Osteoblast (primary cell): ENCODE measurements around the gene GPR132. TPM values are rescaled to one million over a fixed set of nuclear protein-coding genes. Genes with fewer than 3 reads are reported as not detected.

Source experiments
- DNase-seq: peaks from one replicate; pipeline ENCODE4 v3.0.0; 2011; ENCODE audit warnings: low spot score, mixed read lengths; ENCODE audit not compliant: insufficient read length; ENCODE audit errors: missing footprints
- H2AFZ ChIP-seq: 2 replicates; pipeline ENCODE4 v1.6.0; 2011; ENCODE audit warnings: mild to moderate bottlenecking, low read length
- H3K27ac ChIP-seq: 2 replicates; pipeline ENCODE4 v1.5.1; 2011; ENCODE audit warnings: mild to moderate bottlenecking, low read depth, low read length, moderate library complexity
- H3K27me3 ChIP-seq: 2 replicates; pipeline ENCODE4 v1.6.0; 2012; ENCODE audit warnings: mild to moderate bottlenecking, control low read depth, inconsistent platforms, low read length, moderate library complexity; ENCODE audit not compliant: insufficient read depth
- H3K36me3 ChIP-seq: 2 replicates; pipeline ENCODE4 v1.5.1; 2011; ENCODE audit warnings: mild to moderate bottlenecking, low read length, control low read depth, moderate library complexity; ENCODE audit not compliant: insufficient read depth
- H3K4me1 ChIP-seq: 2 replicates; pipeline ENCODE4 v1.5.1; 2011; ENCODE audit warnings: mild to moderate bottlenecking, low read length, control low read depth, moderate library complexity; ENCODE audit not compliant: insufficient read depth
- H3K4me2 ChIP-seq: 2 replicates; pipeline ENCODE4 v1.6.0; 2011; ENCODE audit warnings: mild to moderate bottlenecking, low read length; ENCODE audit not compliant: insufficient read depth
- H3K4me3 ChIP-seq: fragments of 200-600 bp; sonication (generic); 3 replicates; pipeline ENCODE4 v1.5.1; 2012; ENCODE audit warnings: mild to moderate bottlenecking, low read length, inconsistent platforms; ENCODE audit not compliant: insufficient read depth
- H3K79me2 ChIP-seq: 2 replicates; pipeline ENCODE4 v1.6.0; 2012; ENCODE audit warnings: mild to moderate bottlenecking, low read length, control low read depth, inconsistent platforms; ENCODE audit not compliant: insufficient read depth
- H3K9me3 ChIP-seq: 2 replicates; pipeline ENCODE4 v1.5.1; 2011; ENCODE audit warnings: low read depth, low read length, control low read depth
- H4K20me1 ChIP-seq: 2 replicates; pipeline ENCODE4 v1.6.0; 2012; ENCODE audit warnings: mild to moderate bottlenecking, low read length, control low read depth; ENCODE audit not compliant: insufficient read depth
- CTCF ChIP-seq: IDR thresholded peaks from 2 replicates; pipeline ENCODE4 v1.5.1; 2011; ENCODE audit warnings: mild to moderate bottlenecking, low read depth, low read length, moderate library complexity; ENCODE audit errors: extremely low read depth
- total RNA-seq: library from RNA; depleted of rRNA; stranded (reverse); fragments of >200 nt; gene quantifications from 2 replicates; pipeline ENCODE4 v1.2.3, GENCODE V29; 2012

Gene GPR132
- total RNA-seq, 1 donor: under 0.01 TPM

- peaks cover 6% of the 10 kb centered on the region for H3K4me1 ChIP-seq
- H3K4me2 ChIP-seq: no peak overlapping the region
- H3K4me3 ChIP-seq: no peak overlapping the region
- H3K79me2 ChIP-seq: no peaks in the 10 kb centered on the region
- no peak for TF ChIP-seq CTCF
- no peak overlapping the region for H3K27ac ChIP-seq
- H4K20me1 ChIP-seq: no peaks in the 10 kb centered on the region
- no peak for DNase-seq
- no peak overlapping the region for H2AFZ ChIP-seq
- H3K9me3 ChIP-seq: no peaks in the 10 kb centered on the region
- H3K36me3 ChIP-seq: no peaks in the 10 kb centered on the region
- peaks cover 14% of the 10 kb centered on the region for H3K27me3 ChIP-seq
Measured at GRCh38 chr14:105070760-105071137, 5.5 kb upstream of the GPR132 start.

- H3K4me3 ChIP-seq: no peak overlapping the region
- H3K79me2 ChIP-seq: no peaks in the 10 kb centered on the region
- peak; percentile 93 for DNase-seq
- H3K27me3 ChIP-seq: peaks cover 11% of the 10 kb centered on the region
- H4K20me1 ChIP-seq: no peaks in the 10 kb centered on the region
- H3K4me2 ChIP-seq: no peak overlapping the region
- no peak overlapping the region for H2AFZ ChIP-seq
- H3K36me3 ChIP-seq: no peaks in the 10 kb centered on the region
- H3K27ac ChIP-seq: no peak overlapping the region
- no peaks in the 10 kb centered on the region for H3K9me3 ChIP-seq
- peaks cover 6% of the 10 kb centered on the region for H3K4me1 ChIP-seq
- TF ChIP-seq CTCF: no peak
Measured at GRCh38 chr14:105069871-105070759, 4.9 kb upstream of the GPR132 start.

DNA sequence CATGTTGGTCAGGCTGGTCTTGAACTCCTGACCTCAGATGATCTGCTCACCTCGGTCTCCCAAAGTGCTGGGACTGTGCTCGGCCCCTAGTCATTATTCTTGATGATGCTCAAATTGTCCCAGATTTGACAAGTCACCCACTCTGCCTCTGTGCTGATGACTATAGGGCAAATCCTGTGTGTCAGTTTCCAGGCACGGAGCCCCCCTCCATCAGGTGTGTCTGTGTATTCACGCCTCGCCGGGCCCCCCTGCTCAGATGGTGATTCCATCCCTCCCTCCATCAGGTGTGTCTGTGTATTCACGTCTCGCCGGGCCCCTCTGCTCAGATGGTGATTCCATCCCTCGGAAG lies 4.3 kb upstream of the GPR132 start:
- H3K27ac ChIP-seq: no peak overlapping the region
- no peak for TF ChIP-seq CTCF
- H3K4me3 ChIP-seq: no peak overlapping the region
- H4K20me1 ChIP-seq: no peaks in the 10 kb centered on the region
- H3K4me2 ChIP-seq: no peak overlapping the region
- H3K9me3 ChIP-seq: no peaks in the 10 kb centered on the region
- peaks cover 6% of the 10 kb centered on the region for H3K4me1 ChIP-seq
- H3K36me3 ChIP-seq: no peaks in the 10 kb centered on the region
- H3K79me2 ChIP-seq: no peaks in the 10 kb centered on the region
- H2AFZ ChIP-seq: no peak overlapping the region
- peak; percentile 78 for DNase-seq
- peaks cover 7% of the 10 kb centered on the region for H3K27me3 ChIP-seq

DNA sequence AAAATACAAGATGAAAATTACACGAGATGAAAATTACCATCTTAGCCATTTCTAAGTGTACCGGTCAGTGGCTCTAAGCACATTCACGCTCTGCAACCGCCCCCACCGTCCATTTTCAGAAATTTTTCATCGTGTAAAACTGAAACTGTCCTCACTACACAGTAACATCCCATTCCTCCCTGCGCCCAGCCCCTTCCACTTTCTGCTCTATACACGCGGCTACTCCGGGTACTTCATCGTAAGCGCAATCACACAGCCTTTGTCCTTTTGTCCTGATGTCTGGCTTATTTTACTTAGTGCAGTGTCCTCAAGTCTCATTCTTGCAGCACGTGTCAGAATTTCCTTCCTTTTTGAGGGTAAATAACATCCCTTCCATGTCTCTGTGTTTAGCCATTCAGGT lies 3.6 kb upstream of the GPR132 start:
- Histone ChIP-seq H3K36me3 (no peaks in the 10 kb centered on the region), H3K4me1 (peaks cover 6% of the 10 kb centered on the region), H3K4me2 (no peak overlapping the region), H3K4me3 (no peak overlapping the region), H4K20me1 (no peaks in the 10 kb centered on the region), H2AFZ (no peak overlapping the region), H3K27ac (no peak overlapping the region), H3K9me3 (no peaks in the 10 kb centered on the region), H3K27me3 (peaks cover 4% of the 10 kb centered on the region), H3K79me2 (no peaks in the 10 kb centered on the region)
- no peak for TF ChIP-seq CTCF
- no peak for DNase-seq
